Transverse colon (tissue), 4 donors: ENCODE data around the gene MTHFD1L. TPM values are rescaled to one million over a fixed set of nuclear protein-coding genes. Genes with fewer than 3 reads are reported as not detected.

Experiments
- DNase-seq: peaks from one replicate; pipeline ENCODE4 v3.0.0-alpha.2; 2019
- H3K27ac ChIP-seq, 4 donors: fragments of 200-600 bp; sonication (generic); 2 replicates each; pipeline ENCODE4 v1.5.1; 2016 to 2018; ENCODE audit warnings: inconsistent platforms in 4 of 4
- H3K27me3 ChIP-seq: fragments of 200-600 bp; sonication (generic); 2 replicates; pipeline ENCODE4 v1.5.1; 2017; ENCODE audit warnings: inconsistent platforms
- H3K36me3 ChIP-seq, 4 donors: fragments of 200-600 bp; sonication (generic); 2 replicates each; pipeline ENCODE4 v1.5.1; 2017 to 2019; ENCODE audit warnings: inconsistent platforms in 4 of 4
- H3K4me1 ChIP-seq, 4 donors: fragments of 200-600 bp; sonication (generic); 2 replicates each; pipeline ENCODE4 v1.5.1; 2017 to 2020; ENCODE audit warnings: inconsistent platforms in 4 of 4
- H3K4me3 ChIP-seq, 4 donors: fragments of 200-600 bp; sonication (generic); 1 replicate in 1 of 4; 2 replicates in 3 of 4; pipeline versions ENCODE4 v1.5.1 to v1.6.1; 2017 to 2019; ENCODE audit warnings: inconsistent platforms in 4 of 4
- H3K9me3 ChIP-seq, 2 donors: fragments of 200-600 bp; sonication (generic); 2 replicates each; pipeline ENCODE4 v1.5.1; 2017 to 2019; ENCODE audit warnings: inconsistent platforms in 2 of 2
- EP300 ChIP-seq: sonication (generic); formaldehyde crosslinking; IDR thresholded peaks from one replicate; pipeline ENCODE4 v1.6.1; 2017; ENCODE audit warnings: antibody characterized with exemption, low read depth
- POLR2A ChIP-seq: fragments of 450-650 bp; IDR thresholded peaks from one replicate; pipeline ENCODE4 v1.6.1; 2016; ENCODE audit warnings: antibody characterized with exemption, mild to moderate bottlenecking, moderate library complexity
- POLR2AphosphoS5 ChIP-seq, 3 donors: sonication (generic); formaldehyde crosslinking; IDR thresholded peaks; one replicate each; pipeline ENCODE4 v1.6.1; 2016; ENCODE audit warnings: antibody characterized with exemption in 3 of 3
- WGBS, 2 donors: methylation state at CpG; one replicate each; pipeline ENCODE4 v1.1.5; 2018; ENCODE audit warnings: low coverage in 1 of 2; 5-methylcytosine and 5-hydroxymethylcytosine counted together
- in situ Hi-C, 4 donors: fragments of 200-750 bp; cut with MboI; loops; one replicate each; pipeline versions ENCODE4 v1.15.0 to v1.15.1; 2017; ENCODE audit warnings: low sequenced_read_pairs in 3 of 4, low pct_ligation_motif_present in 1 of 4, low pct_unique_long_range_greater_than_20kb in 1 of 4
- intact Hi-C: fragments of 100-400 bp; cut with DNase I; formaldehyde crosslinking; loops from one replicate; pipeline ENCODE4 v1.15.1; 2023; ENCODE audit warnings: low total_unique reads
- total RNA-seq, 4 donors: library from RNA; depleted of rRNA; stranded (reverse); fragments of >200 nt; gene quantifications; one replicate each; pipeline ENCODE4 v1.1.0, GENCODE V29; 2016
- TF ChIP-seq, protein P1 (sequence below), 5 experiments: fragments of 200-600 bp in 3 of 5; fragments of 450-650 bp in 2 of 5; sonication (generic) in 3 of 5; IDR thresholded peaks; 1 replicate in 2 of 5; 2 replicates in 3 of 5; pipeline ENCODE4 v1.5.1; 2016 to 2017; ENCODE audit warnings: antibody characterized with exemption in 5 of 5, inconsistent platforms in 3 of 5, mild to moderate bottlenecking in 2 of 5, moderate library complexity in 1 of 5

MTHFD1L gene
- total RNA-seq, 4 donors from 2014 or later, result 0.82 to 10.1 (median 5.4) TPM

DNA sequence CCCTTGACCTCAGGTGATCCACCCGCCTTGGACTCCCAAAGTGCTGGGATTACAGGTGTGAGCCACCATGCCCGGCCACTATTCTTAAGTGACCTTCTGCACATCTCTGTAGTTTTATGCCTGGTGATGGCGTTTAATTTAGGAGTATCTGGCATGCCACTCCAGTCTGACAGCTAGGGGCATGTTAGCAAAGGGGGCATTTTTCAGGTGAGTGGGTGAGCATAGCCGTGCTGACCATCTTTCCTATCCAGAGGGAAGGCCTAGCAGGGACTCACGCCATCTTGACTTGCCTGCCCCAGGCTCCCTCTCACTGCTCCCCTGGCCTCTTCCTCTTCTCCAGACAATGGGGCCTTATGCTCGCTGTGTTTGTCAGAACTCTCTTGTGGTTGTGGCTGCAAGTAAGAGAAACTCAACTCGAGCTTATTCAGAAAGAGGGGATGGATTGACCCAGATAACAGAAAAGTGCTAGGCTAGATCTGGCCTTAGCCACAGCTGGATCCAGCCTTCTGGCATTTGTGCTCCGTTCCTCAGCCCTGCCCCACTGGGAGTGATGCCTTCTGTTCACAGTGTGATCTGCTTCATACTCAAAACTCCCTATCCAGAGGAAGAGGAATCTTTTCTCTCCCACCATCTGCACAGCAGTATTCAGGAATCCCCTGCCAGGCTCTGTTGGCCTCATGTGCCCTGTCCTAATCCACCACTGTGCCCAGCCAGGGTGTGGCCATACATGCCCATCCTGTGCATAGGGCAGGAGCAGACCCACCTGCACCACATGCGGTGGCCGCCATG lies 199.7 kb downstream of the MTHFD1L start:
- Histone ChIP-seq H3K4me3 (no peak overlapping the region), H3K27me3 (no peaks in the 10 kb centered on the region), H3K36me3 (no peaks in the 10 kb centered on the region), H3K9me3 (no peaks in the 10 kb centered on the region), H3K4me1 (peaks cover 0 to 13% (median 0%) of the 10 kb centered on the region in 4 donors), H3K27ac (no peak overlapping the region)
- intact Hi-C loops, result no loop called here
- DNase-seq, result no peak
- TF ChIP-seq POLR2AphosphoS5 (IDR thresholded peaks at IDR 0.05), result no peak
- TF ChIP-seq, protein P1, sequence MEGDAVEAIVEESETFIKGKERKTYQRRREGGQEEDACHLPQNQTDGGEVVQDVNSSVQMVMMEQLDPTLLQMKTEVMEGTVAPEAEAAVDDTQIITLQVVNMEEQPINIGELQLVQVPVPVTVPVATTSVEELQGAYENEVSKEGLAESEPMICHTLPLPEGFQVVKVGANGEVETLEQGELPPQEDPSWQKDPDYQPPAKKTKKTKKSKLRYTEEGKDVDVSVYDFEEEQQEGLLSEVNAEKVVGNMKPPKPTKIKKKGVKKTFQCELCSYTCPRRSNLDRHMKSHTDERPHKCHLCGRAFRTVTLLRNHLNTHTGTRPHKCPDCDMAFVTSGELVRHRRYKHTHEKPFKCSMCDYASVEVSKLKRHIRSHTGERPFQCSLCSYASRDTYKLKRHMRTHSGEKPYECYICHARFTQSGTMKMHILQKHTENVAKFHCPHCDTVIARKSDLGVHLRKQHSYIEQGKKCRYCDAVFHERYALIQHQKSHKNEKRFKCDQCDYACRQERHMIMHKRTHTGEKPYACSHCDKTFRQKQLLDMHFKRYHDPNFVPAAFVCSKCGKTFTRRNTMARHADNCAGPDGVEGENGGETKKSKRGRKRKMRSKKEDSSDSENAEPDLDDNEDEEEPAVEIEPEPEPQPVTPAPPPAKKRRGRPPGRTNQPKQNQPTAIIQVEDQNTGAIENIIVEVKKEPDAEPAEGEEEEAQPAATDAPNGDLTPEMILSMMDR (IDR thresholded peaks at IDR 0.05), result no peak
- no peak for TF ChIP-seq EP300
- TF ChIP-seq POLR2A, result no peak
- WGBS, 2 donors, result 94% methylated on average over 10 of the region's 10 CpGs; no CpG with 5 or more reads in 1 of the 2 donors
- in situ Hi-C loops, result no loop called here

DNA sequence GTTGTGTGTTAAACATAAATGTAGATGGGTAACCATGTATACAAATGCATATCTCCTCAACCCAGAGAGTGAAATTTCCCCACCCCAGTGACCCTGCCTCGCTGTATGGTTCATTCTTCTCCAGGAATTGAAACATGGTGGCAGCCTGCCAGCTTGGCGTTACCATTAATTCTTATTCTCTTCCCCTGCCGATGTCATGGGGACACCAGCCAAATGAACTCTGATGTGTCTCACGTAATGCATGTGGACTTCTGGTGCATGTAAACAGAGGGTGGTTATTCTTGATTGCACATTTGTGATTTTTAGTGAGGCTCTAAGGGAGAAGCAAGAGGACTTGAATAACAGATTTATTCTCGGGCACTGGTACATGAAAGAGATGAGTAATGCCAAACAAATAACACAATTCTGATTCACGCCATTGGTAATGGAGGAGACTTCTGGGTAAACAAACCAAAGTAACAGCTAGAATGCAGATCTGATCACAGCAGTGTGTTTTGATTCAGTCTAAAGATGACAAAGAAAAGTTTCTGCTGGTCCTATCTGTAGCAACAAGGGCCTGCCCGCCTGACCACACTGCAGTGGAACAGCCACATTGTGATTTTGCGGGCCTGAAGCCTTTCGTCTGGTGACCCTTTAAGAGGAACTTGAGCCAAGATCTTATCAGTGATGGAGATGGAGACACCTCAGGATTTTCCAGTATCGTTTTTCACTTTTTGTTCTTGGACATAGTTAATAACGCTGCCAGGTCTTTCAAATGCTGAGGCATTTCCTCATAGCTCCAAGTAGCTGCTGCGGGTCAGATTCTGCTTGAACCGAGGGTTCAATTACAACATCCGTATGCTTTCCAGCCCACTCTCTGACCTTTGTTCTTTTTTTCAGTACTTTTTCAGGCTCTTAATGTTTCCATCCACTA lies 202.4 kb downstream of the MTHFD1L start:
- WGBS, 2 donors, result 61 to 67% methylated on average over 5 to 14 of the region's 14 CpGs
- in situ Hi-C loops, result no loop called here

DNA sequence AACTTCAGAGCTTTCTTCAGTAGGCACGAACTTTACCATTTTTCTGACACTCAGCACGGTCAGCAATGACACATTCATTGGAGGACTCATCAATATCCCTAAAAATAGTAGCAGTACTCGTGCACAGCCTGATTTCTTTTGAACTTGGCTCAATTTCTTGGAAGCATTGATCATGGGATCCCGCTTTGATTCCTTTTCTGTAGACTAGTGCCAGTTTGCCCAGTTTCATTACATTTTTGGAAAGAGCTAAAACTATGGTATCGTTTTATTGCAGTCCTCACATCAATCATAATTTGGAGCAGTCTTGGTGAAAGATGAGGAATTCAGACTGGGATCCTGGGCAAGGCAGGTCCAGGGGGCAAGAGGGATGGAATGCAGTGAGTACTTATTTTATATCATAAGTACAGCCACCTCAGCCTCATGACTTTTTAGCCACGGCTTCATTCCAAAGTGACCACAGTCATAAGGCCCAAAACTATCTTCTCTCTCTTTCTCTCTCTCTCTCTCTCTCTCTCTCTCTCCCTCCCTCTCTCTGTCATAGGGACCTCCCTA lies 203.3 kb downstream of the MTHFD1L start:
- Histone ChIP-seq H3K9me3 (no peaks in the 10 kb centered on the region), H3K4me3 (no peak overlapping the region), H3K36me3 (no peaks in the 10 kb centered on the region), H3K27me3 (no peaks in the 10 kb centered on the region), H3K27ac (peak overlapping the region; percentile 63 to 74 (median 70)), H3K4me1 (peaks cover 0 to 13% (median 0%) of the 10 kb centered on the region in 4 donors)
- TF ChIP-seq EP300 (no peak), POLR2A (no peak), POLR2AphosphoS5 (IDR thresholded peaks at IDR 0.05) (no peak)
- TF ChIP-seq, protein P1 (IDR thresholded peaks at IDR 0.05), result no peak
- in situ Hi-C loops (no loop called here), intact Hi-C loops (no loop called here)
- no peak for DNase-seq
- 81 to 85% methylated on average over 5 to 6 of the region's 6 CpGs for WGBS, 2 donors

More for the DNA sequence above, 202.4 kb downstream of the MTHFD1L start:
- no peak for TF ChIP-seq EP300
- no peak for TF ChIP-seq POLR2A
- peak in 2 of 3 donors; percentile 13 to 26 for TF ChIP-seq POLR2AphosphoS5 (IDR thresholded peaks at IDR 0.05)
- peaks cover 0 to 13% (median 0%) of the 10 kb centered on the region in 4 donors for H3K4me1 ChIP-seq
- no peaks in the 10 kb centered on the region for H3K27me3 ChIP-seq
- H3K4me3 ChIP-seq, result no peak overlapping the region
- H3K9me3 ChIP-seq, result no peaks in the 10 kb centered on the region
- H3K36me3 ChIP-seq, result no peaks in the 10 kb centered on the region
- intact Hi-C loops, result no loop called here
- DNase-seq, result peak; percentile 40
- H3K27ac ChIP-seq, result peak overlapping the region; percentile 63 to 74 (median 70)

DNA sequence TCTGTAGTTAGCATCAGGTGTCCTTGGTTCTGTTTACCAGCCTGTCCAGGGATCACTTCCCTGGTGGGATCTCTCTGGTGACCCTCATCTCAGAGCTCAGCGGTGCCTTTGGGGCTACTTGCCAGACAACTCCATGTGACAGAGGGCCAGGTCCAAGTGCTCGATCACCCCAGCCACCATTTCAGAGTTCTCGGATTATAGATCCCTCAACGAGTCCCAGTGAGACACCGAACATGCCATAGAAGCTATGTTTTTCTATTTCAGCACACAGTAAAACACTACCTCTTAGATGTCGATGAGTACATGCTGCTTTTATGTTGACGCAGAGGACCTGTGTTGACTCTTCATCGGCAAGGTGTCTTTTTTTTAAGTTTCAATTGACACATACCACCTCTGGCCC lies 204.1 kb downstream of the MTHFD1L start:
- 95% methylated on average over 4 to 8 of the region's 8 CpGs for WGBS, 2 donors
- Histone ChIP-seq H3K4me3 (no peak overlapping the region), H3K27ac (peak overlapping the region; percentile 63 to 74 (median 70)), H3K27me3 (no peaks in the 10 kb centered on the region), H3K36me3 (no peaks in the 10 kb centered on the region), H3K4me1 (peaks cover 0 to 13% (median 0%) of the 10 kb centered on the region in 4 donors), H3K9me3 (no peaks in the 10 kb centered on the region)
- TF ChIP-seq EP300 (no peak), POLR2A (no peak), POLR2AphosphoS5 (IDR thresholded peaks at IDR 0.05) (no peak)
- TF ChIP-seq, protein P1 (IDR thresholded peaks at IDR 0.05), result no peak
- intact Hi-C loops (no loop called here), in situ Hi-C loops (no loop called here)
- DNase-seq, result no peak
